ENCODE measurements around the gene MRGPRE.

MRGPRE gene

GRCh38 chr11:3213659-3214419 is 18.4 kb downstream of the MRGPRE start:
- TF ChIP-seq CTCF (IDR thresholded peaks at IDR 0.05), result no peak
- H3K4me3 ChIP-seq, result no peak overlapping the region
- no peak for DNase-seq (ENCODE audit: low spot score)
- H3K27ac ChIP-seq, result no peak overlapping the region

DNA sequence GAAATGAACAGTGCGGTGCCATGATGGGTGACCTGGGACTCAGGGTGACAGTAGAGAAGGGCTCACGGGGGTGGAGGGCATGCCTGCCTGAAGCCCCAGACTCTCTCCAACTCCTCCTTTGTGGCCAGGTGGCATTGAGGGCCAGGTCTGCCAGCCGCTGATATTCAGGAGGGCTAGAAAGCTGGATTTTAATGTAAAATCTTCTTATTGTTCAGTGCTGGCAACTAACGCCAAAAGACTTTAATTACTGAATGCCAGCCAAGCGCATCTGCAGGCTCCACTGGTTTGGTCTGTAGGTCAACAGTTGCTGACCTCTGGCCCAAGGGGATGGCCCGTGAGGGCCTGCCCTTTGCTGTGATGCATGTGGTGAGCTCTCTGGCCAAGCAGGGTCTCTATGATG is 23.9 kb downstream of the MRGPRE start:
- Histone ChIP-seq H3K27ac (no peak overlapping the region), H3K4me3 (no peak overlapping the region)
- no peak for DNase-seq (ENCODE audit: low spot score)
- no peak for TF ChIP-seq CTCF (IDR thresholded peaks at IDR 0.05)

GRCh38 chr11:3207526-3208189 is 24.6 kb downstream of the MRGPRE start:
- DNase-seq (ENCODE audit: low spot score), result no peak
- H3K27ac ChIP-seq, result no peak overlapping the region
- no peak overlapping the region for H3K4me3 ChIP-seq
- no peak for TF ChIP-seq CTCF (IDR thresholded peaks at IDR 0.05)

DNA sequence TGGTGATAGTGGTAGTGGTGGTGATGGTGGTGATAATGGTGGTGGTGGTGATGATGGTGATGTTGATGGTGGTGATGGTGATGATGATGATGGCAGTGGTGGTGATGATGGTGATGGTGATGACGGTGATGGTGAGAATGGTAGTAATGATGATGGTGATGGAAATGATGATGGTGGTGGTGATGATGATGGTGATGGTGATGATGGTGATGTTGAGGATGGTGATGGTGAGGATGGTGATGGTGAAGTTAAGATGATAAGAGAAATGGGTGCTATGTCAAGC is 25.4 kb downstream of the MRGPRE start:
- Histone ChIP-seq H3K27ac (no peak overlapping the region), H3K4me3 (no peak overlapping the region)
- no peak for TF ChIP-seq CTCF (IDR thresholded peaks at IDR 0.05)
- no peak for DNase-seq (ENCODE audit: low spot score)

DNA sequence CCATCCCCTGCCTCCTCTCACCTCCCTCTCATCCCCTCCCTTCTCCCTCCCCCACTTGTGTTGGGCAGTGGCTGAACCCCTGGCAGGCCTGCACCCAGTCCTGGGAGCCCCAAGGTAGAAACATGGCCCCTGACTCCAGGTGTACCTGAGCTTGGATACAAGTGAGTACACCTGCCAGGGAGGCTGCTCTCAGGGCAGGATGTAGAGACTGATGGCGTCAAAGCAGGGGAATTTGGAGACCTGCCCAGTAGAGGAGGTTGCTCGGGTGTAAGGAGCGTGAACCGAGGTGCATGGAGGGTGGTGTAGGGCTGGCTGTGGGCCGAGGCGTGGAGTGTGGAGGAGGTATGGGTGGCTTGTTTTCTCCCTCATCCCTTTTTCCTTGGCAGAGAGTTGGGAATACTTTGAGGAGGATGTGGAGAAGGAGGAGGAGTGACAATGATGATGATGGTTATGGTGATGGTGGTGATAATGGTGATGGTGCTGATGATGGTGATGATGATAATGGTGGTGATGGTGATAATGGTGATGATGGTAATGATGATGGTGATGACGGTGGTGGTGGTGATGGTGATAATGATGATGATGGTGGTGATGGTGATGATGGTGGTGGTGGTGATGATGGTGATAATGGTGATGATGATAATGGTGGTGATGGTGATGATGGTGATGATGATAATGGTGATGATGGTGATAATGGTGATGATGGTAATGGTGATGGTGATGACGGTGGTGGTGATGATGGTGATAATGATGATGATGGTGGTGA is 25.9 kb downstream of the MRGPRE start:
- Histone ChIP-seq H3K27ac (no peak overlapping the region), H3K4me3 (no peak overlapping the region)
- no peak for TF ChIP-seq CTCF (IDR thresholded peaks at IDR 0.05)
- no peak for DNase-seq (ENCODE audit: low spot score)

DNA sequence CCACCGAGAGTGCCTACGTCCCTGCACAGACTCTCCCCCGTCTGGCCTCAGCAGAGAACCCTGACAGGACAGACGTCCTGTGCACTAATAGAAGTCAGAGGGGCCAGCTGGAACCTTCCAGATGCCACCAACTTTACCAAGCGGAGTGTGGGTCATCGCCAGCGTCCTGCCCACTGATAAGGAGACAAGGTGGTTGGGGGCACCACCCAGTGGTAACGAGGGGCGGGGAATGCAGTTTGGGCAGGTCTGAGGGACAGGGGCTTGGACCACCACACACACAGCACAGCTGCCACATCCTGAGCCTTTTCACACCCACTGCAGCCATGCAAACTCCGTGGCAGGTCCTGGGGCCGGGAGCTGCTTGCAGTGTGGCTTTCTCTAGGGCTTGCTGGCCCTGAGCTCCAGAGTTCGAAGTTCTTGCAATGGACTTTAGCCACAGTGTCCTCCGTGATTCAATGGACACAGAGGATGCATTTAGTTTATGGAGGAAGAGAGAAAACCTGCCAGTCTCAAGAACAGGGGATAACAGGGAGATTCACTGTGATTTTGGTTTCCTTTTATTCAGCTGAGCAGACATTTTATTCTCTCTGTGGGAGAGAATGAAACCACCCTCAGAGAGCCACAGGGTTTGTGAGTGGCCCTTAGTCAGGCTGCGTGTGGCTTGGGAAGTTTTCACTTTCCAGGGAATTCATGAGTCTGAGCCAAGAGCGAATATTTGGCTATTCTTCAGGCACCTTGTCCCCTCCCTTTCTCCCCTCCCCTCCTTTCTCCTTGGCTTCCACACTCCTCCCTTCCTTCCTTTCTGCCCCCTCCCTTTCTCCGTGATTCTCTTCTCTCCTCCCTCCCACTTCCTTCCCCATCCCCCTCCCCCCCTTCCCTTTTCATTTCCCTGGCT is 26.7 kb downstream of the MRGPRE start:
- TF ChIP-seq CTCF (IDR thresholded peaks at IDR 0.05), result no peak
- no peak overlapping the region for H3K27ac ChIP-seq
- no peak overlapping the region for H3K4me3 ChIP-seq
- DNase-seq (ENCODE audit: low spot score), result no peak
